Naive thymus-derived CD8-positive, alpha-beta T cell (primary cell): ENCODE measurements around the gene VPS8. TPM values are rescaled to one million over a fixed set of nuclear protein-coding genes. Genes with fewer than 3 reads are reported as not detected.
"Not testable (repeated sequence)": the region's sequence is repeated elsewhere in the genome, so short reads cannot be mapped to it uniquely, and the experiment has no call there.

Source experiments
- ATAC-seq, 2 donors: fragments of 150-1000 bp; cut with Tn5 transposase in 1 of 2; sonication (Bioruptor Pico), chemical (Tn5 transposase) in 1 of 2; 1 replicate in 1 of 2; 2 replicates in 1 of 2; pipeline ENCODE4 v1.10.0; 2021; ENCODE audit warnings: mild to moderate bottlenecking in 2 of 2, moderate library complexity in 2 of 2
- POLR2A ChIA-PET: fragments of 350-600 bp; sonication (Branson Sonifier 250); formaldehyde crosslinking; loops from one replicate; lab custom pipeline; 2021; ENCODE audit warnings: antibody characterized with exemption; lab: Charles Lee
- DNase-seq, 10 donors: peaks; one replicate each; pipeline versions ENCODE4 v3.0.0 to v3.0.0-alpha.2; 2020 to 2022
- H3K27ac Mint-ChIP-seq, 10 donors: one replicate each; pipeline ENCODE4 v1.8.0; 2020 to 2022; ENCODE audit warnings: mild to moderate bottlenecking in 10 of 10, mixed read lengths in 10 of 10, moderate library complexity in 4 of 10, inconsistent platforms in 1 of 10
- H3K27me3 Mint-ChIP-seq, 5 donors: one replicate each; pipeline ENCODE4 v1.8.0; 2021 to 2022; ENCODE audit warnings: mixed read lengths in 5 of 5
- H3K36me3 Mint-ChIP-seq, 3 donors: one replicate each; pipeline ENCODE4 v1.8.0; 2020 to 2022; ENCODE audit warnings: mixed read lengths in 3 of 3, mild to moderate bottlenecking in 2 of 3, inconsistent platforms in 1 of 3
- H3K4me1 Mint-ChIP-seq, 4 donors: one replicate each; pipeline ENCODE4 v1.8.0; 2021 to 2022; ENCODE audit warnings: mixed read lengths in 4 of 4
- H3K4me3 Mint-ChIP-seq, 10 donors: one replicate each; pipeline ENCODE4 v1.8.0; 2020 to 2022; ENCODE audit warnings: mild to moderate bottlenecking in 10 of 10, mixed read lengths in 10 of 10, moderate library complexity in 6 of 10, inconsistent platforms in 1 of 10
- H3K9me3 Mint-ChIP-seq, 9 donors: one replicate each; pipeline ENCODE4 v1.8.0; 2020 to 2022; ENCODE audit warnings: mixed read lengths in 9 of 9, mild to moderate bottlenecking in 3 of 9, inconsistent platforms in 1 of 9, moderate library complexity in 1 of 9
- polyA plus RNA-seq, 3 donors: library from polyadenylated mRNA; unstranded; fragments of 300-500 nt; fragmentation: Illumina TruSeq; gene quantifications; one replicate each; pipeline ENCODE4 v1.2.3, GENCODE V29; 2021
- total RNA-seq, 8 experiments: library from RNA in 2 of 8; stranded (reverse) in 2 of 8; gene quantifications; one replicate each; pipeline ENCODE4 v1.2.3 and lab custom pipeline; 2021 to 2026

VPS8 gene
- total and polyA plus RNA-seq, 5 experiments from 2014 or later = 19.0 to 105 (median 30.8) TPM

DNA sequence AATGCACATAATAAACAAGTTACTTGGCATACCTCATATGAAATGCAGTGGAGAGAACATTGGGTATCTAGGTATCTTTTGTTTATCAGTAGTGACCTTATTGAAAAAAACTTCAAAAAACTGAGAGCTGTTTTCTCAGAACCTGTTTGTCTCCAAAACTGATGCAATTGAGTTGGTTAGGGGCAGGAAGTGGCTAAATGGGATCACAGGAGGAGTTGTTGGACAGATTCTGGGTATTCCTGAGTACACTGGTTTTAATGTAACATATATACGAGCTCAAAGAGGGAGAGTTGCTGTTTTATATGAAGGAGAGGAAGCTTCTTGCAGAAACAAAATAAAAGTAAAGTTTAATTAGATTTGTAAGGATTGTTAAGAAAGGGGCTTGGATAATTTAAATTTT is 181.4 kb downstream of the VPS8 start:
- no peak for DNase-seq
- Mint-ChIP-seq H3K9me3 (no peaks in the 10 kb centered on the region), H3K36me3 (peaks cover 13 to 47% (median 28%) of the 10 kb centered on the region in 3 donors), H3K27ac (peak overlapping the region in 1 of 10 donors; percentile 84), H3K4me3 (no peak overlapping the region), H3K27me3 (no peaks in the 10 kb centered on the region), H3K4me1 (peaks cover 0 to 4% (median 1%) of the 10 kb centered on the region in 4 donors)
- POLR2A ChIA-PET = interaction anchor here (0.6 kb wide), 1 partner anchor 355 kb away, joined by 3 read pairs; no protein-coding TSS in a partner anchor
- no peak for ATAC-seq

- H3K4me3 Mint-ChIP-seq, DNase-seq, POLR2A ChIA-PET, H3K27ac Mint-ChIP-seq, H3K27me3 Mint-ChIP-seq, ATAC-seq, H3K4me1 Mint-ChIP-seq: not testable (repeated sequence)
- peaks cover 0 to 26% (median 14%) of the 10 kb centered on the region in 9 donors for H3K9me3 Mint-ChIP-seq
- H3K36me3 Mint-ChIP-seq = peaks cover 50 to 81% (median 63%) of the 10 kb centered on the region in 3 donors
These were observed 191.9 kb downstream of the VPS8 start for GRCh38 chr3:185003876-185004275.

DNA sequence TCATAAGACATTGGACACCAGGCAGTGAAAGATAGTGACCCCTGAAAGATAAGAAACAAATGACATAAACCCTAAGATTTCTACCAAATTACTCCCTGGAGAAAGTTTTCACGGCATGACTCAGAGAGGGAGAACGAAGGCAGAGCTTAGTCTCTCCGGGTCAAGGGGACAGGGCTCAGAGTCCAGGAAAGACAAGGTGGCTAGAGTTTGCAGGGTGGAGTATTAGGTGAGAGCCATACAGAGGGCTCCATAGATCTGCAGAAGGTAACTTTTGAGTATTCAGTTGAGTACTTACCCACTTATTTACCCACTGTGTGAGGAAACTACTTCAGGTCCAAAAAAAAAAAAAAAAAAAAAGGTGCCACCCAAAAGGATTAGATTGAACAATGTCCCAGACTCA is 197.7 kb downstream of the VPS8 start:
- H3K27me3 Mint-ChIP-seq = no peaks in the 10 kb centered on the region
- peaks cover 16 to 40% (median 23%) of the 10 kb centered on the region in 9 donors for H3K9me3 Mint-ChIP-seq
- H3K27ac Mint-ChIP-seq = no peak overlapping the region
- no peak for ATAC-seq
- no peak overlapping the region for H3K4me3 Mint-ChIP-seq
- POLR2A ChIA-PET = no interaction called here
- DNase-seq = no peak
- H3K4me1 Mint-ChIP-seq = peaks cover 0 to 3% (median under 1%) of the 10 kb centered on the region in 4 donors
- peaks cover 69 to 86% (median 80%) of the 10 kb centered on the region in 3 donors for H3K36me3 Mint-ChIP-seq

GRCh38 chr3:185017584-185017983 is 205.6 kb downstream of the VPS8 start:
- H3K27ac Mint-ChIP-seq, POLR2A ChIA-PET, H3K4me3 Mint-ChIP-seq, H3K4me1 Mint-ChIP-seq, ATAC-seq, H3K27me3 Mint-ChIP-seq, DNase-seq: not testable (repeated sequence)
- Mint-ChIP-seq H3K36me3 (peaks cover 48 to 83% (median 71%) of the 10 kb centered on the region in 3 donors), H3K9me3 (peaks cover 0 to 23% (median 14%) of the 10 kb centered on the region in 9 donors)

GRCh38 chr3:185017996-185018395 is 206.0 kb downstream of the VPS8 start:
- POLR2A ChIA-PET, H3K27me3 Mint-ChIP-seq, ATAC-seq, H3K4me1 Mint-ChIP-seq, DNase-seq, H3K27ac Mint-ChIP-seq, H3K4me3 Mint-ChIP-seq: not testable (repeated sequence)
- H3K9me3 Mint-ChIP-seq = peaks cover 0 to 23% (median 14%) of the 10 kb centered on the region in 9 donors
- H3K36me3 Mint-ChIP-seq = peaks cover 48 to 84% (median 73%) of the 10 kb centered on the region in 3 donors

- H3K9me3 Mint-ChIP-seq = peaks cover 0 to 23% (median 12%) of the 10 kb centered on the region in 9 donors
- H3K27ac Mint-ChIP-seq = no peak overlapping the region
- ATAC-seq (no peak), DNase-seq (no peak)
- H3K4me3 Mint-ChIP-seq = no peak overlapping the region
- H3K36me3 Mint-ChIP-seq = peaks cover 38 to 76% (median 72%) of the 10 kb centered on the region in 3 donors
- no peaks in the 10 kb centered on the region for H3K27me3 Mint-ChIP-seq
- H3K4me1 Mint-ChIP-seq = peaks cover 0 to 3% (median 0%) of the 10 kb centered on the region in 4 donors
- POLR2A ChIA-PET = no interaction called here
These were observed 209.3 kb downstream of the VPS8 start for GRCh38 chr3:185021256-185021655.

- Mint-ChIP-seq H3K36me3 (peaks cover 21 to 69% (median 68%) of the 10 kb centered on the region in 3 donors), H3K9me3 (peaks cover 0 to 4% (median 0%) of the 10 kb centered on the region in 9 donors), H3K4me1 (peaks cover 0 to 3% (median 0%) of the 10 kb centered on the region in 4 donors), H3K4me3 (no peak overlapping the region), H3K27me3 (no peaks in the 10 kb centered on the region), H3K27ac (peak overlapping the region in 1 of 10 donors; percentile 66)
- DNase-seq (no peak), ATAC-seq (no peak)
- POLR2A ChIA-PET = no interaction called here
These were observed 212.4 kb downstream of the VPS8 start for GRCh38 chr3:185024406-185024805.

DNA sequence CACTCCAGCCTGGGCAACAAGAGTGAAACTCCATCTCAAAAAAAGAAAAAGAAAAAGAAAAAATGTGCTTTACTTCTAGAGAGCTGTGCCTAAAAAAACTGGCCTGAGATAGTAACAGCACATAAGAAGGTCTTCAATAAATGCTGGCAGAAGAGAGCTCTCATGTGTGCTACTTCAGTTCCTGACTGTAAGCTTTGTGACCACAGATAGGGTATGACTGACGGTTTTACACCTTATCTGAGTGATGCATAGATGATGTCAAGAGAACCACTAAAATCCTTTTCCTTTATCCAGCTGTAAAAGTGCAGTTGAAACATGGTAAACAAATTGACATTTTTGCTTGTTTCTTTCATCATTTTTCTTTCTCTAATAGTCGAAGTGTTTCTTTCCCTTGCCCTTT is 213.0 kb downstream of the VPS8 start:
- Mint-ChIP-seq H3K9me3 (peaks cover 0 to 4% (median 0%) of the 10 kb centered on the region in 9 donors), H3K36me3 (peaks cover 21 to 70% (median 67%) of the 10 kb centered on the region in 3 donors), H3K27me3 (no peaks in the 10 kb centered on the region), H3K4me3 (no peak overlapping the region), H3K27ac (peak overlapping the region in 3 of 10 donors; percentile 12 to 66 (median 46)), H3K4me1 (peaks cover 0 to 3% (median 0%) of the 10 kb centered on the region in 4 donors)
- ATAC-seq (no peak), DNase-seq (no peak)
- POLR2A ChIA-PET = no interaction called here

DNA sequence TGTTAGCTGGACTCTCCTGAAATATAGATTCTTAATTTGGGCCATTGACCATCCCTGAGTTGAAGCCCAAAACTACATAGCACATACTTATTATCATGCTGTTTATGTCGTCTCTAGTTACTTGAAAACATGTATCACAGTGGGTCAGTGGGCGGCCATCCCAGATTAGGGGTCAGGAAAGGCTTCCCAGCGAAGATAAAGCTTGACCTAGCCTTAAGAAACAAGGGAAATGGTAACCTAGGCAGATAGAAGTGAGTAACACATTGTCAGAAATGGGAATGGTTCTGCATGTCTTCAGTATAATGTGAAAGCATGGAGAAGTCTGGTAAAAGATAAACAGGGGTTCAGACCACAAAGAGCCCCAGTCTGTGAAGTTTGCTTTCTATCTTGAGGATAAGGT is 216.2 kb downstream of the VPS8 start:
- ATAC-seq = no peak
- Mint-ChIP-seq H3K4me1 (peaks cover 0 to 1% (median 0%) of the 10 kb centered on the region in 4 donors), H3K36me3 (peaks cover 36 to 84% (median 76%) of the 10 kb centered on the region in 3 donors), H3K9me3 (peaks cover 0 to 8% (median 2%) of the 10 kb centered on the region in 9 donors), H3K27ac (no peak overlapping the region), H3K4me3 (no peak overlapping the region), H3K27me3 (no peaks in the 10 kb centered on the region)
- POLR2A ChIA-PET = no interaction called here
- no peak for DNase-seq

DNA sequence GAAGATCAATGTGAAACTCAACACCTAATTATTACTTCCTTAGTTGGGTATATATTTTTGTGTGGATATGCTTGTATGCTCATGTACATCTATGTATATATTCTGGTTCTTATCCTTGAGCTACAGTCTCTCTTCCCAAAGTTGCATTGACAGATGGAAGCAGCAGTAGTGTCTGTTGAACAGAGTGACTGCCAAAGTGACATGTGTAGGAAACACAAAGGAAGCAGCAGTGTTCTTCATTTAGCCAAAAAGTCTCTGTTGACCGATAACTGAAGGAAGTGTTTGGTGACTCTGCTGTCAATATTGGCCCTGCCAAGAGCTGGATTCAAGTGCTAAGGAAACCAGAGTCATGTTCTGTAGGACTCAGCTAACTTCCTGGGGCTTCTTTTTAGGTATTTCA is 217.1 kb downstream of the VPS8 start:
- H3K4me1 Mint-ChIP-seq = peaks cover 0 to 1% (median 0%) of the 10 kb centered on the region in 4 donors
- H3K27me3 Mint-ChIP-seq = no peaks in the 10 kb centered on the region
- ATAC-seq (no peak), DNase-seq (no peak)
- H3K4me3 Mint-ChIP-seq = no peak overlapping the region
- peak overlapping the region in 1 of 10 donors; percentile 4 for H3K27ac Mint-ChIP-seq
- POLR2A ChIA-PET = interaction anchor here (1.0 kb wide), 1 partner anchor 13 kb away, joined by 5 read pairs; no protein-coding TSS in a partner anchor
- H3K36me3 Mint-ChIP-seq = peaks cover 40 to 87% (median 81%) of the 10 kb centered on the region in 3 donors
- peaks cover 0 to 17% (median 6%) of the 10 kb centered on the region in 9 donors for H3K9me3 Mint-ChIP-seq

DNA sequence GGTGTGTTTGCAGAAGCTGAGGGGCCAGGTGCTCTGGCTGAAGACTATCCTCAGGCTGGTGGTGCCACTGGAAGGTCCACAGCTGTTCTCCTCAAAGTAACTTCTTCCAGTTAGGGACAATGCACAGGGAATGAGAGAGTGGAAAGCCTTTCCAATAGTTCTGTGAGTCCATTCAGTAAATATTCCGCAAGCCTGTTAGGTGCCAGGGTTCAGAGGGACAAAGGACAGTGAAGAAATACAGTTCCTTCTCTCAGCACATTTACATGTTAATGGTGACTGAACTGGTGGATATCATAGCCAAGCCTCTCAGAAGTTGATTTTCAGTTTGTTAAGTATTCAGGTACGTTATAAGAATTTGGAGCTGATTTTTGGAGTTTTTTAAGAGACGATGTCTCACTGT is 218.4 kb downstream of the VPS8 start:
- POLR2A ChIA-PET = no interaction called here
- Mint-ChIP-seq H3K9me3 (peaks cover 0 to 30% (median 16%) of the 10 kb centered on the region in 9 donors), H3K27ac (no peak overlapping the region), H3K4me1 (peaks cover 0 to 1% (median 0%) of the 10 kb centered on the region in 4 donors), H3K4me3 (no peak overlapping the region), H3K27me3 (no peaks in the 10 kb centered on the region), H3K36me3 (peaks cover 48 to 87% (median 81%) of the 10 kb centered on the region in 3 donors)
- ATAC-seq = no peak
- DNase-seq = no peak

- DNase-seq = no peak
- H3K36me3 Mint-ChIP-seq = peaks cover 46 to 87% (median 82%) of the 10 kb centered on the region in 3 donors
- no peaks in the 10 kb centered on the region for H3K27me3 Mint-ChIP-seq
- H3K4me1 Mint-ChIP-seq = peaks cover 0 to 1% (median 0%) of the 10 kb centered on the region in 4 donors
- peaks cover 0 to 35% (median 18%) of the 10 kb centered on the region in 9 donors for H3K9me3 Mint-ChIP-seq
- no peak overlapping the region for H3K4me3 Mint-ChIP-seq
- ATAC-seq = no peak
- no peak overlapping the region for H3K27ac Mint-ChIP-seq
- POLR2A ChIA-PET = no interaction called here
These were observed 219.0 kb downstream of the VPS8 start for GRCh38 chr3:185030951-185031350.

GRCh38 chr3:185037801-185038200 is 225.8 kb downstream of the VPS8 start:
- peaks cover 0 to 52% (median 27%) of the 10 kb centered on the region in 9 donors for H3K9me3 Mint-ChIP-seq
- ATAC-seq (no peak), DNase-seq (no peak)
- no peak overlapping the region for H3K27ac Mint-ChIP-seq
- POLR2A ChIA-PET = no interaction called here
- no peaks in the 10 kb centered on the region for H3K27me3 Mint-ChIP-seq
- H3K36me3 Mint-ChIP-seq = peaks cover 55 to 77% (median 73%) of the 10 kb centered on the region in 3 donors
- no peak overlapping the region for H3K4me3 Mint-ChIP-seq
- H3K4me1 Mint-ChIP-seq = peaks cover 0 to 1% (median 0%) of the 10 kb centered on the region in 4 donors
